Neuron (in vitro differentiated cells): ENCODE measurements around the gene PPP2R5B.

Source experiments
- H2AFZ ChIP-seq: one replicate; pipeline ENCODE4 v1.6.1; 2013; ENCODE audit warnings: low read depth, mild to moderate bottlenecking, inconsistent platforms, low read length, moderate library complexity
- H3K27me3 ChIP-seq: one replicate; pipeline ENCODE4 v1.6.1; 2013; ENCODE audit warnings: low read length; ENCODE audit not compliant: insufficient read depth
- H3K36me3 ChIP-seq: one replicate; pipeline ENCODE4 v1.6.1; 2013; ENCODE audit warnings: low read length; ENCODE audit not compliant: insufficient read depth
- H3K4me1 ChIP-seq: one replicate; pipeline ENCODE4 v1.6.1; 2013; ENCODE audit warnings: low read length; ENCODE audit not compliant: insufficient read depth
- H3K4me3 ChIP-seq: 2 replicates; pipeline ENCODE4 v1.5.1; 2013; ENCODE audit warnings: mild to moderate bottlenecking, low read length, moderate library complexity
- H3K9me3 ChIP-seq: one replicate; pipeline ENCODE4 v1.6.1; 2013; ENCODE audit warnings: low read length

PPP2R5B gene

GRCh38 chr11:64932324-64932723, 7.8 kb downstream of the PPP2R5B start:
- Histone ChIP-seq H2AFZ (no peak overlapping the region), H3K9me3 (no peaks in the 10 kb centered on the region), H3K4me1 (peaks cover 9% of the 10 kb centered on the region), H3K36me3 (peaks cover 5% of the 10 kb centered on the region), H3K27me3 (peaks cover 7% of the 10 kb centered on the region), H3K4me3 (no peak overlapping the region)

- Histone ChIP-seq H3K9me3 (no peaks in the 10 kb centered on the region), H3K27me3 (peaks cover 16% of the 10 kb centered on the region), H3K4me1 (peaks cover 9% of the 10 kb centered on the region), H3K4me3 (no peak overlapping the region), H2AFZ (no peak overlapping the region), H3K36me3 (peaks cover 5% of the 10 kb centered on the region)
These were observed 8.9 kb downstream of the PPP2R5B start for GRCh38 chr11:64933213-64933934.

- Histone ChIP-seq H3K27me3 (peaks cover 21% of the 10 kb centered on the region), H3K9me3 (no peaks in the 10 kb centered on the region), H3K4me3 (no peak overlapping the region), H3K36me3 (peaks cover 5% of the 10 kb centered on the region), H2AFZ (no peak overlapping the region), H3K4me1 (peaks cover 9% of the 10 kb centered on the region)
These were observed 9.6 kb downstream of the PPP2R5B start for GRCh38 chr11:64933935-64934681.

GRCh38 chr11:64934682-64935358, 10.3 kb downstream of the PPP2R5B start:
- no peak overlapping the region for H3K4me3 ChIP-seq
- peaks cover 9% of the 10 kb centered on the region for H3K4me1 ChIP-seq
- H3K9me3 ChIP-seq: no peaks in the 10 kb centered on the region
- H3K36me3 ChIP-seq: peaks cover 5% of the 10 kb centered on the region
- H2AFZ ChIP-seq: no peak overlapping the region
- H3K27me3 ChIP-seq: peaks cover 28% of the 10 kb centered on the region

GRCh38 chr11:64935359-64936081, 11.0 kb downstream of the PPP2R5B start, which contains the start of gene GPHA2:
TSS of gene GPHA2 (minus strand) at chr11:64935893. CDS start at chr11:64935460, 433 bp downstream.
- Histone ChIP-seq H3K4me1 (peaks cover 9% of the 10 kb centered on the region), H3K4me3 (no peak within 1 kb of the TSS), H3K27me3 (peaks cover 34% of the 10 kb centered on the region), H2AFZ (no peak within 1 kb of the TSS), H3K9me3 (no peaks in the 10 kb centered on the region), H3K36me3 (peaks cover 3% of the 10 kb centered on the region)

GRCh38 chr11:64936539-64936938, 12.1 kb downstream of the PPP2R5B start:
- Histone ChIP-seq H2AFZ (no peak overlapping the region), H3K36me3 (peaks cover 3% of the 10 kb centered on the region), H3K9me3 (no peaks in the 10 kb centered on the region), H3K4me1 (peaks cover 9% of the 10 kb centered on the region), H3K4me3 (no peak overlapping the region), H3K27me3 (peaks cover 35% of the 10 kb centered on the region)

GRCh38 chr11:64947208-64947814, 22.8 kb downstream of the PPP2R5B start:
- Histone ChIP-seq H3K4me1 (no peaks in the 10 kb centered on the region), H3K36me3 (no peaks in the 10 kb centered on the region), H2AFZ (no peak overlapping the region), H3K27me3 (peaks cover 16% of the 10 kb centered on the region), H3K9me3 (no peaks in the 10 kb centered on the region), H3K4me3 (no peak overlapping the region)

GRCh38 chr11:64951529-64951928, 27.0 kb downstream of the PPP2R5B start:
- Histone ChIP-seq H3K4me1 (no peaks in the 10 kb centered on the region), H3K27me3 (peaks cover 7% of the 10 kb centered on the region), H3K36me3 (no peaks in the 10 kb centered on the region), H3K4me3 (no peak overlapping the region), H3K9me3 (no peaks in the 10 kb centered on the region), H2AFZ (no peak overlapping the region)

GRCh38 chr11:64954201-64954600, 29.7 kb downstream of the PPP2R5B start:
- no peaks in the 10 kb centered on the region for H3K9me3 ChIP-seq
- no peaks in the 10 kb centered on the region for H3K4me1 ChIP-seq
- no peaks in the 10 kb centered on the region for H3K36me3 ChIP-seq
- H2AFZ ChIP-seq: no peak overlapping the region
- H3K27me3 ChIP-seq: peaks cover 4% of the 10 kb centered on the region
- no peak overlapping the region for H3K4me3 ChIP-seq

- no peak overlapping the region for H3K4me3 ChIP-seq
- peaks cover 3% of the 10 kb centered on the region for H3K27me3 ChIP-seq
- H3K36me3 ChIP-seq: no peaks in the 10 kb centered on the region
- no peak overlapping the region for H2AFZ ChIP-seq
- no peaks in the 10 kb centered on the region for H3K4me1 ChIP-seq
- no peaks in the 10 kb centered on the region for H3K9me3 ChIP-seq
These were observed 35.0 kb downstream of the PPP2R5B start for GRCh38 chr11:64959498-64959897.

GRCh38 chr11:64960719-64961118, 36.2 kb downstream of the PPP2R5B start:
- H3K9me3 ChIP-seq: no peaks in the 10 kb centered on the region
- no peaks in the 10 kb centered on the region for H3K4me1 ChIP-seq
- peaks cover 3% of the 10 kb centered on the region for H3K27me3 ChIP-seq
- no peaks in the 10 kb centered on the region for H3K36me3 ChIP-seq
- H3K4me3 ChIP-seq: no peak overlapping the region
- no peak overlapping the region for H2AFZ ChIP-seq

GRCh38 chr11:64963072-64963631, 38.7 kb downstream of the PPP2R5B start:
- Histone ChIP-seq H3K4me3 (no peak overlapping the region), H3K36me3 (no peaks in the 10 kb centered on the region), H3K27me3 (peaks cover 5% of the 10 kb centered on the region)

More at GRCh38 chr11:64963072-64963631, 38.7 kb downstream of the PPP2R5B start:
- H2AFZ ChIP-seq: no peak overlapping the region
- no peaks in the 10 kb centered on the region for H3K4me1 ChIP-seq
- H3K9me3 ChIP-seq: no peaks in the 10 kb centered on the region
